Measurements from ENCODE around the gene BCL2L2. TPM values are rescaled to one million over a fixed set of nuclear protein-coding genes. Genes with fewer than 3 reads are reported as not detected.
A peak's percentile ranks its signal among the peaks of the same experiment; 100 is the strongest.

Gene BCL2L2
- total RNA-seq, 1 donor from 2014 or later = 53.0 TPM

DNA sequence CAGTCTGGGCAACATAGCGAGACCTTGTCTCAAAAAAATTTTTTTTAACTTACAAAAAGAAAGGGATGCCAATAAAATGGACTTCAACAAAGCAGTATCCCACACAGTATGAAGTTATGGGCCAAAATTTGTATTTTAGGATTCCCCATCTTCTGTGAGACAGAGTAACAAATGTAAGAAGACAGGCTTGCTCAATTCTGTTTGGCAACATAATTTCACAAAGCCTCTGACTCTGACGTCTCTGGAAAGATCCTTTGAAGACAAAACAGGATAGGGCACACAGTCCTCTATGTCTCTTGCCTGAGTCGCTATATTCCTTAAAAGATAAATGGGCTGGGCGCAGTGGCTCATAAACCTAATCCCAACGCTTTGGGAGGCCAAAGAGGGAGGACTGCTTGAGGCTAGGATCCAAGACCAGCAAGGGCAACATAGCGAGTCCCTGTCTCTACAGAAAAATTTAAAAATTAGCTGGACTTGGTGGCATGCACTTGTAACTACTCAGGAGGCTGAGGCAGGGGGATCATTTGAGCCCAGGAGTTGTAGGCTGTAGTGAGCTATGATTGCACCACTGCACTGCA is 19.6 kb upstream of the BCL2L2 start:
- Histone ChIP-seq H3K4me1 (peaks cover 21% of the 10 kb centered on the region), H3K27me3 (no peaks in the 10 kb centered on the region), H3K27ac (peak overlapping the region; percentile 98), H3K36me3 (no peaks in the 10 kb centered on the region), H3K4me3 (peak overlapping the region; percentile 95), H3K9me3 (no peaks in the 10 kb centered on the region)
- TF ChIP-seq, protein P1, sequence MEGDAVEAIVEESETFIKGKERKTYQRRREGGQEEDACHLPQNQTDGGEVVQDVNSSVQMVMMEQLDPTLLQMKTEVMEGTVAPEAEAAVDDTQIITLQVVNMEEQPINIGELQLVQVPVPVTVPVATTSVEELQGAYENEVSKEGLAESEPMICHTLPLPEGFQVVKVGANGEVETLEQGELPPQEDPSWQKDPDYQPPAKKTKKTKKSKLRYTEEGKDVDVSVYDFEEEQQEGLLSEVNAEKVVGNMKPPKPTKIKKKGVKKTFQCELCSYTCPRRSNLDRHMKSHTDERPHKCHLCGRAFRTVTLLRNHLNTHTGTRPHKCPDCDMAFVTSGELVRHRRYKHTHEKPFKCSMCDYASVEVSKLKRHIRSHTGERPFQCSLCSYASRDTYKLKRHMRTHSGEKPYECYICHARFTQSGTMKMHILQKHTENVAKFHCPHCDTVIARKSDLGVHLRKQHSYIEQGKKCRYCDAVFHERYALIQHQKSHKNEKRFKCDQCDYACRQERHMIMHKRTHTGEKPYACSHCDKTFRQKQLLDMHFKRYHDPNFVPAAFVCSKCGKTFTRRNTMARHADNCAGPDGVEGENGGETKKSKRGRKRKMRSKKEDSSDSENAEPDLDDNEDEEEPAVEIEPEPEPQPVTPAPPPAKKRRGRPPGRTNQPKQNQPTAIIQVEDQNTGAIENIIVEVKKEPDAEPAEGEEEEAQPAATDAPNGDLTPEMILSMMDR (IDR thresholded peaks at IDR 0.05) = no peak
- intact Hi-C loops (cut with DNase I) = no loop called here
- ATAC-seq = no peak
- no peak for DNase-seq

DNA sequence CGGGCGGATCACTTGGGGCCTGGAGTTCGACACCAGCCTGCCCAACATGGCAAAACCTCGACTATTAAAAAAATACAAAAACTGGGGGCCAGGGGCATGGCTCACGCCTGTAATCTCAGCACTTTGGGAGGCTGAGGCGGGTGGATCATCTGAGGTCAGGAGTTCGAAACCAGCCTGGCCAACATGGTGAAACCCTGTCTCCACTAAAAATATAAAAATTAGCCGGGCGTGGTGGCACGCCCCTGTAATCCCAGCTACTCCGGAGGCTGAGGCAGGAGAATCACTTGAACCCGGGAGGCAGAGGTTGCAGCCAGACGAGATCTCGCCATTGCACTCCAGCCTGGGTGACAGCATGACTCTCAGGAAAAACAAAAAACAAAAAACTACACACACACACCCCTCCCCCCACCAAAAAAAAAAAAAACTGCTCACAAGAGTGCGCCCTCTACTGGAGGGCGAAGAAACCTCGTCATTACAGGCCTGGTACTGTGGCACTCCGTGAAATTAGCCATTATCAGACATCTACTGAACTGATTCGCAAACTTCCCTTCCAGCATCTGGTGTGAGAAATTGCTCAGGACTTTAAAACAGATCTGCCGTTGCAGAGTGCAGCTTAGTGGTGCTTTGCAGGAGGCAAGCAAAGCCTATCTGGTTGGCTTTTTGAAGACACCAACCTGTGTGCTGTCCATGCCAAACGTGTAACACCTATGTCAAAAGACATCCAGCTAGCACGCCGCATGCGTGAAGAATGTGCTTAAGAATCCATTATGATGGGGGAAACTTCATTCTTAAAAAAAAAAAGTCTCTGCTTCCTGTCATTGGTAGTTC is 11.7 kb upstream of the BCL2L2 start:
- peaks cover 14% of the 10 kb centered on the region for H3K4me1 ChIP-seq
- no peak overlapping the region for H3K4me3 ChIP-seq
- TF ChIP-seq, protein P1 (IDR thresholded peaks at IDR 0.05) = peak; percentile 86
- DNase-seq (no peak), ATAC-seq (peak; percentile 88)
- H3K9me3 ChIP-seq = no peaks in the 10 kb centered on the region
- H3K27ac ChIP-seq = no peak overlapping the region
- H3K27me3 ChIP-seq = no peaks in the 10 kb centered on the region
- peaks cover 18% of the 10 kb centered on the region for H3K36me3 ChIP-seq
- intact Hi-C loops (cut with DNase I) = no loop called here

DNA sequence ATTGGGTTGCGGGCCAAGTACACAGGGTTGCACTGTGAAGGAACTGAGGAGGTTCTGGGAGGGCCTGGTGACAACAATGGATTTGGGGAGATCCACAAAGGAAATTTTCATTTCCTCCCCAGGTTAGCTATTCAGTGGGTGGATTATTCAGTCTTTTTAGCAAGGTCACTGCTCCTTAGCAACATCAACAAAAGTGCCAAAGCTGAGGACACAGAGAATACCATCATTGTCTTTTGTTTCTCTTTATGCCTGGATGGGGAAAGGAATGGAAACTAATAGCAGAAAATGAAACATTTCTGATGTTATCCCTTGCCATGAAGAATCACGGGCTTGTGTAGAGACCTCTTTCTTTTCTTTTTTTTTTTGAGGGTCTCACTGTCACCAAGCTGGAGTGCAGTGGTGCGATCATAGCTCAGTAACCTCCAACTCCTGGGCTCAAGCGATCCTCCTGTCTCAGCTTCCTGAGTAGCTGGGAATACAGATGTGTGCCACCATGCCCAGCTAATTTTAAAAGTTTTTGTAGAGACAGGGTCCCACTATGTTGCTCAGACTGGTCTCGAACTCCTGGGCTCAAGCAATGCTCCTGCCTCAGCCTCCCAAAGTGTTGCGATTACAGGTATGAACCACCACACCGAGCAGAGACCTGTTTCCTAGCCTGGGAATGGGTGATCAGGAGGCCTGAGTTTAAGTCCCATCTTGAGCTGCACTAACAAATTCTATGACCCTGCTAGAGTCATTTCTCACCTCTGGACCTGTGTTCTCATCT is 10.4 kb upstream of the BCL2L2 start:
- intact Hi-C loops (cut with DNase I) = no loop called here
- Histone ChIP-seq H3K36me3 (peaks cover 18% of the 10 kb centered on the region), H3K4me1 (peaks cover 21% of the 10 kb centered on the region), H3K9me3 (no peaks in the 10 kb centered on the region), H3K27me3 (no peaks in the 10 kb centered on the region), H3K27ac (no peak overlapping the region), H3K4me3 (no peak overlapping the region)
- TF ChIP-seq, protein P1 (IDR thresholded peaks at IDR 0.05) = no peak
- DNase-seq = no peak
- no peak for ATAC-seq

DNA sequence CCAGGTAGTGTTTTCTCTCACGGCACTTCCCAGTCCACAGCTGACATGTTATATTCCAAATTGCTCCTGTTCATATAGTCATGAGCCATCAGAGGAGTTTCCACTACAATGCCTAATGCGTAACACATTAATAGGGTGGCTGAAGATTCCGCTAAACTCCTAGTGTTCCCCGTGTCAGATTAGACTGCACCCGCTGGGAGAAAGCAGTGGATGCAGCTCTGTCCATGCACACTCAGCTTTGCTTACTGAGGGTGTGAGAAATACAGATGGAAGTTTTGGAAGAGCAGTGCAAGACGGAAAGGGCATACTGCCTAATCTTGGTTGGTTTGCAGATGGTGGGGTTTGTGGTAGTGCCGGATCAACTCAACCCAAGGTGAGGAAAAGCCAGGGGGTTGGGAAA is 9.5 kb upstream of the BCL2L2 start:
- Histone ChIP-seq H3K27ac (no peak overlapping the region), H3K9me3 (no peaks in the 10 kb centered on the region), H3K4me3 (no peak overlapping the region), H3K4me1 (peaks cover 21% of the 10 kb centered on the region), H3K36me3 (peaks cover 18% of the 10 kb centered on the region), H3K27me3 (no peaks in the 10 kb centered on the region)
- no peak for ATAC-seq
- DNase-seq = no peak
- intact Hi-C loops (cut with DNase I) = no loop called here
- TF ChIP-seq, protein P1 (IDR thresholded peaks at IDR 0.05) = no peak

DNA sequence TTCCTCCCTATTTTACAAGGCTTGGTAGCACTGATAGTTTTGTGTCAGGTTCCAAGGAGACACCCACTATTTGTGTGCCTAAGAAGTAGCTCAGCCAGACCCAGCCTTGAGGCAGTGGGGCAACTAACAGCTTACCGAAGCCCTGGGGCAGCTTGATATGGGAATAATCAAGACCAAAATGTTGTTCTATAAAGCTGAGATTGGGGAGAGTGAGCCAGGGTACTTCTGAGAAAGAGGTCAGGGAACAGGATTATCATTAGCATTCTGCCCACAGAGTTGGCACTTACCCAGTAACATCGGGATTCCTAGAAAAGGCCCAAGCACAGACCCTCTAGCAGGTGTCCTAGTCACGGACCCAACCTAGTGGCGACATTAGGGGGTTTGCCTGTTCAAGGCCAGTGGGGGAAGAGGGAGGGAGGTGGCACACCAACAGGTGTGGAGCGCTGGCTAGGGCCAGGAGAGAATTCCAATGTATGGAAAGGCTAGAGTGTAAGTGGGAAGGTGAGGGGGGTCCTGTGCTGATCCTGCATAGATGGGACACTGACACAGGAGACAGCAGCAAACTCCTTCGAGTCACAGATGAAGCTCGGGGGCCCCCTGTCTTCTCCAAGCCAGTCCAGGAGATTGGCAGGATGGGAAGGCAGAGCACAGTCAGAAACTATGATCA is 8.9 kb upstream of the BCL2L2 start:
- no peak overlapping the region for H3K27ac ChIP-seq
- ATAC-seq = no peak
- no peak overlapping the region for H3K4me3 ChIP-seq
- TF ChIP-seq, protein P1 (IDR thresholded peaks at IDR 0.05) = no peak
- H3K27me3 ChIP-seq = no peaks in the 10 kb centered on the region
- peaks cover 18% of the 10 kb centered on the region for H3K36me3 ChIP-seq
- H3K4me1 ChIP-seq = peaks cover 21% of the 10 kb centered on the region
- no peak for DNase-seq
- no peaks in the 10 kb centered on the region for H3K9me3 ChIP-seq
- intact Hi-C loops (cut with DNase I) = no loop called here
